Immature natural killer cell (primary cell): ENCODE results near the gene TPPP3. TPM values are rescaled to one million over a fixed set of nuclear protein-coding genes. Genes with fewer than 3 reads are reported as not detected.
A peak's percentile ranks its signal among the peaks of the same experiment; 100 is the strongest.
"Not testable (repeated sequence)": the region's sequence is repeated elsewhere in the genome, so short reads cannot be mapped to it uniquely, and the experiment has no call there.

Experiments
- DNase-seq, 3 donors: peaks; one replicate each; pipeline ENCODE4 v3.0.0; 2022; ENCODE audit warnings: mixed read lengths in 1 of 3
- H3K27ac Mint-ChIP-seq, 6 donors: one replicate each; pipeline ENCODE4 v1.8.0; 2020; ENCODE audit warnings: mixed read lengths in 6 of 6, mild to moderate bottlenecking in 5 of 6, inconsistent platforms in 4 of 6, moderate library complexity in 3 of 6
- H3K27me3 Mint-ChIP-seq, 3 donors: one replicate each; pipeline ENCODE4 v1.8.0; 2020 to 2021; ENCODE audit warnings: low read depth in 3 of 3, mild to moderate bottlenecking in 3 of 3, mixed read lengths in 3 of 3, moderate library complexity in 3 of 3, inconsistent platforms in 1 of 3
- H3K36me3 Mint-ChIP-seq, 3 donors: one replicate each; pipeline ENCODE4 v1.8.0; 2020; ENCODE audit warnings: mixed read lengths in 3 of 3, inconsistent platforms in 2 of 3, mild to moderate bottlenecking in 2 of 3
- H3K4me1 Mint-ChIP-seq, 2 donors: one replicate each; pipeline ENCODE4 v1.8.0; 2020; ENCODE audit warnings: inconsistent platforms in 2 of 2, mild to moderate bottlenecking in 2 of 2, mixed read lengths in 2 of 2, moderate library complexity in 1 of 2
- H3K4me3 Mint-ChIP-seq, 5 donors: one replicate each; pipeline ENCODE4 v1.8.0; 2020; ENCODE audit warnings: mild to moderate bottlenecking in 5 of 5, mixed read lengths in 5 of 5, inconsistent platforms in 3 of 5, moderate library complexity in 3 of 5
- H3K9me3 Mint-ChIP-seq, 6 donors: one replicate each; pipeline ENCODE4 v1.8.0; 2020; ENCODE audit warnings: mild to moderate bottlenecking in 6 of 6, mixed read lengths in 6 of 6, inconsistent platforms in 4 of 6, moderate library complexity in 3 of 6
- polyA plus RNA-seq, 3 donors: library from polyadenylated mRNA; unstranded; fragments of 300-500 nt; fragmentation: Illumina TruSeq; gene quantifications; one replicate each; pipeline ENCODE4 v1.2.3, GENCODE V29; 2021

The TPPP3 gene
- polyA plus RNA-seq, 3 donors from 2014 or later: 0.22 to 0.78 TPM; not detected in 1

DNA sequence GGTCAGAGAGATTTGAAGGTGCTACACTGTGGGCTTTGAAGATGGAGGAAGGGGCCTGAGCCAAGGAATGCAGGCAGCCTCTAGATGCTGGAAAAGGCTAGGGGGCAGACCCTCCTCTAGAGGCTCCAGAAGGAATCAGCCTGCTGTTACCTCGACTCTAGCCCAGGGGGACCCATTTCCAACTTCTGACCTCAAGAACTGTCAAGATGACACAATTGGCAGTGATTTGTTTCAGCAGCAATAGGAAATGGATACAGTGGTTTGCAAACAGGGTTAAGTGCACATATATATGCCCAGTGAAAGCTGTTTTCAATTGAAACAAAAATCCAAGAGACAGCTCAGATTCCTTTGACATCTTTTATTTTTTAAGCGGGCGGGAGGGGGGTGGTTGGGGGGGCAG is 26.6 kb upstream of the TPPP3 start:
- H3K27ac Mint-ChIP-seq: no peak overlapping the region
- H3K4me1 Mint-ChIP-seq: peaks cover 10 to 16% of the 10 kb centered on the region in 2 donors
- no peak overlapping the region for H3K4me3 Mint-ChIP-seq
- no peak for DNase-seq
- H3K9me3 Mint-ChIP-seq: no peaks in the 10 kb centered on the region
- no peaks in the 10 kb centered on the region for H3K36me3 Mint-ChIP-seq
- H3K27me3 Mint-ChIP-seq: peaks cover 6 to 21% (median 7%) of the 10 kb centered on the region in 3 donors

DNA sequence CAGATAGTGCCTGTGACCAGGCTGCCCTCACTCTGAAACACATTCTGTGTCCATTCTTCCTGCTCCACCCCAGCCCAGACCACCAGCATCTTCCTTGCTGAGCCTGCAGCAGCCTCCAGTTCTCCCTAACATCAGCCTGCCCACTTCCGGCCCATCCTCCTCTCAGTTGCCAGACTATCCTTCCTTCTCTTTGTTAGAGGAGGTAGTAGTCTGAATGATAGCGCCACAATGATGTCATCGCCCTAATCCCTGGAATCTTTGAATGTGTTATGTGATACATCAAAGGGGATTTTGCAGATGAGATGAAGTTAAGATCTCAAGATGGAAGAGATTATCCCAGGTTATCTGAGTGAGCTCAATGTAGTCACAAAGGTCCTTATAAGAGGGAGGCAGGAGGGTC is 26.2 kb upstream of the TPPP3 start:
- Mint-ChIP-seq H3K36me3 (no peaks in the 10 kb centered on the region), H3K9me3 (no peaks in the 10 kb centered on the region), H3K4me3 (no peak overlapping the region), H3K27me3 (peaks cover 6 to 21% (median 7%) of the 10 kb centered on the region in 3 donors), H3K27ac (no peak overlapping the region), H3K4me1 (peaks cover 10 to 16% of the 10 kb centered on the region in 2 donors)
- DNase-seq: no peak

DNA sequence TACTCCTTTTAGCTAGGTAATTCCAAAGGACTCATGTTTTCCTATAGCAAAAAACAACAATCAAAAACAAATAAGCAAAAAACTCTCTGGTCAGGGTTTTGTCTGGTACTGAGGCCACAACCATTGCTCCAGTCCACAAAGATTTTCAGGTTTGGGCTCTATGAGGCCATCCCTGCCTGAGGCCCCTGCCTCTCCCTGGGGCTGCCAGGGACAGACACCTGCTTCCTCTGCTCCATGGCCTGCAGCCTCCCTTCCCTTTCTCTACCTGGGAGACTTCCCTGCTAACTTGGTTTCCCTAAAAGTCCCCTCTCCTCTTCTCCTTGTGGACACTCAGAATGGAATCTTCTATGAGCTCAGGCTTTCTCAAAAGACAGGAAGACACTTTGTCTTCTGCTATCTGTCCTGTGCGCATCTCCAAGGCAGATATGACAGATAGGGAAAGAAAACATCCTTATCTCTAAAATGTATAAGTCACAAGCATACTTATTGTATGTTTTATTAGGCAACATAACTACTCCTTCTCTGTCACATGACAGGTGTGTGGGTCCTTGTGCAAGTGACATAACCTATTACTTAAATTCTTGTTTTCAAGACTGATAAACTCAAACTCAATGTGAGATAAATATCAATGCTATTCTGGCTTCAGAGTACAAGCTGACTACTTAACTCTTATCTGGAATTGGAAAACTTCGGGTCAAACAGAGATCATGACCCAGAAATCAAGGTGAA is 24.2 kb upstream of the TPPP3 start:
- Mint-ChIP-seq H3K27ac (peak overlapping the region in 3 of 6 donors; percentile 17 to 33 (median 28)), H3K36me3 (no peaks in the 10 kb centered on the region), H3K9me3 (no peaks in the 10 kb centered on the region), H3K4me3 (peak overlapping the region; percentile 54 to 82 (median 57)), H3K27me3 (peaks cover 6 to 20% (median 9%) of the 10 kb centered on the region in 3 donors), H3K4me1 (peaks cover 10 to 16% of the 10 kb centered on the region in 2 donors)
- DNase-seq: no peak

DNA sequence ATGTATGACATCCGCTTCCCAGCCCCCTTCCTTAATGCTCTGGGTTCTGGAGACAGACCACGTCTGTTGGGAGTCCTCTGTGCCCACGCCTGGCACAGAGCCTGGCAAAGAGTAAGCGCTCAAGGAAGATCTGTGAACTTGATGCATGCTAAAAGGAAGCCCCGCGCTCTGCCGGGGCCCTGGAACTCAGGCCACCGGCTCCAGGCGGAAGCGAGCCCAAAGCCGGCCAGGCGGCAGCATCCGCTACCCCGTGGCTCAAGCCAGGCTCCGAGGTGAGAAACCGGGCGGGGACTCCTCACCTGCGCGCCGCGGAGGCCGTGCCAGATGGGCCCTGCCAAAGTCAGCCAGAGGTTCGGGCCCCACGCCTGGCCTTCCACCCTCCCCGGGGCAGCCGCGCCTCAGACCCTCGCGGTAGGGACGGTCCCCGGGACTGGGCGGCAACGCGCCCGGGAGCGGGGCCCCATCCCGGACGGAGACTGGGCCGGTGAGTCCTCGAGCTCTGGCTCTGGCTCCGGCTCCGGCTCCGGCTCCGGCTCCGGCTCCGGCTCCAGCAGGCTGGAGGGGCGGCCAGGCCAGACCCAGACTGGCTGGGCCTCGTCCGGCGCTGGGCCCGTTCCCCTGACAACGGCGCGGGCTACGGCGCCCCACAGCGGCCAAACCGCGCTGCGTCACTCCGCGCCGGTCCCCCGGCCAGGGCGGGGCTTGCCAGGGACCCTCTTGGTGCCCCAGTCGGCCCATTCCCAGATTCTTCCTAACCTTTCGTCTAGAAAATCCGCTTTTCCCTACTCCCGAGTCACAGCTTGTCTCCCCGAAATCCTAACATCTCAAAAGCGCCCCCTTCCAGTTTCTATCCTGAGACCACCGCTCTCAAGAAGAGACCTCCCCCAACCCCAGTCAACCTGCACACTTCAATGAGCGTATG is 22.8 kb upstream of the TPPP3 start, which contains the start of gene ZDHHC1:
Gene ZDHHC1, minus strand, starts transcription at position 606 of the 922 bp plus-strand sequence. CDS start 8,702 bp downstream, outside the sequence.
- Mint-ChIP-seq H3K36me3 (no peaks in the 10 kb centered on the region), H3K4me1 (peaks cover 10 to 16% of the 10 kb centered on the region in 2 donors), H3K27ac (peak within 1 kb of the TSS in 5 of 6 donors; percentile 50 to 82 (median 72)), H3K4me3 (peak within 1 kb of the TSS; percentile 77 to 88 (median 82)), H3K27me3 (peaks cover 6 to 23% (median 9%) of the 10 kb centered on the region in 3 donors), H3K9me3 (no peaks in the 10 kb centered on the region)
- peak; percentile 57 to 61 (median 60) for DNase-seq

DNA sequence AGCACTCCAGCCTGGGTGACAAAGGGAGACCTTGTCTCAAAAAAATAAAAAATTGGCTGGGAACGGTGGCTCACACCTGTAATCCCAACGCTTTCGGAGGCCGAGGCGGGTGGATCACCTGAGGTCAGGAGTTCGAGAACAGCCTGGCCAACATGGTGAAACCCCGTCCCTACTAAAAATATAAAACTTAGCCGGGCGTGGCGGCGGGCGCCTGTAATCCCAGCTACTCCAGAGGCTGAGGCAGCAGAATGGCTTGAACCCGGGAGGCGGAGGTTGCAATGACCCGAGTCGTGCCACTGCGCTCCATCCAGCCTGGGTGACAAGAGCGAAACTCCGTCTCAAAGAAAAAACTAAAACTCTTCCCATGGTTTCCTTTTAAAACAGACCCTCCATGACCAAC is 22.1 kb upstream of the TPPP3 start:
- H3K9me3 Mint-ChIP-seq, H3K36me3 Mint-ChIP-seq, DNase-seq: not testable (repeated sequence)
- H3K27ac Mint-ChIP-seq: peak overlapping the region in 3 of 6 donors; percentile 10 to 53 (median 30)
- H3K4me1 Mint-ChIP-seq: peaks cover 10 to 16% of the 10 kb centered on the region in 2 donors
- peaks cover 6 to 23% (median 9%) of the 10 kb centered on the region in 3 donors for H3K27me3 Mint-ChIP-seq
- peak overlapping the region; percentile 28 to 68 (median 64) for H3K4me3 Mint-ChIP-seq

DNA sequence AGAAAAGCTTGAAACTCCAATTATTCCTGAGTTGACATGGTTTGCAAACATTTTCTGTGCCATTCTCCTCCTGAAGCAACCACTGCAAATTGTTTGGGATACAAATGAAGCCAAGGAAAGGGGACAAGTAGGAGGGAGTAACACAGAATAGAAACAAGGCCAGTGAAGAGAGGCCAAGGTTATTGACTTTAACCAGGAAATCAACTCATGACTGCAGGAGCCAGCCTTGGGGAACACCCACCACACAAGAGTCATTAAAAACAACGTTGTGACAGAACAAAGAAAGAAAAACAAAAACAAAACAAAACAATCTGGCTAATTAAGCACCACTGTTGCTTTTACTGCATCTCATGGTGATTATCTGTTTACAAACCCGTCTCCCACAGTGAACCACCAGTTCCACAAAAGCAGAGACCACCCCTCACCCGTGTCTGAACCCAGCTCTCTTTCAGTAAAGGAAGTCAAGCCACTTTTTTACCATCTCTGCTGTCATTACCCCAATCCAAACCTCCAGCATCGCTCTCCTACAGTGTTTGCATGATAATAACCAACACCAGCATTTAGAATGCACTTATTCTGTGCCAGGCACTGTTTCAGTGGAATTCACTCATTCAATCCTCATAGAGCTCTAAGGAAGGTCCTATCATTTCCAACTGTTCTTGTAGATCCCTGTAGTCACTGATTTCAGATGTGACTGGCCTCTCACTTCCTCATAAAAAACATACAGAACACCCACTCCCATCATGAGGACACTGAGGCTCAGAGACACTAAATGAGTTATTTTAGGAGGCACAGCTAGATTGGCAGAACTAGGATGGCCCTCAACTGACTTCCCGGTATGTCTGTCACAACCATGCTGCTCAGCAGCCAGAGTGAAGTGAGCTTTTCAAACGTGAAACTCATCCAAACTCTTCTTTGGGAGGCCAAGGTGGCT is 20.9 kb upstream of the TPPP3 start:
- H3K27me3 Mint-ChIP-seq: peaks cover 2 to 23% (median 8%) of the 10 kb centered on the region in 3 donors
- peaks cover 10 to 16% of the 10 kb centered on the region in 2 donors for H3K4me1 Mint-ChIP-seq
- peak overlapping the region in 2 of 5 donors; percentile 9 to 21 for H3K4me3 Mint-ChIP-seq
- H3K27ac Mint-ChIP-seq: peak overlapping the region in 1 of 6 donors; percentile 4
- H3K9me3 Mint-ChIP-seq: no peaks in the 10 kb centered on the region
- DNase-seq: no peak
- no peaks in the 10 kb centered on the region for H3K36me3 Mint-ChIP-seq

DNA sequence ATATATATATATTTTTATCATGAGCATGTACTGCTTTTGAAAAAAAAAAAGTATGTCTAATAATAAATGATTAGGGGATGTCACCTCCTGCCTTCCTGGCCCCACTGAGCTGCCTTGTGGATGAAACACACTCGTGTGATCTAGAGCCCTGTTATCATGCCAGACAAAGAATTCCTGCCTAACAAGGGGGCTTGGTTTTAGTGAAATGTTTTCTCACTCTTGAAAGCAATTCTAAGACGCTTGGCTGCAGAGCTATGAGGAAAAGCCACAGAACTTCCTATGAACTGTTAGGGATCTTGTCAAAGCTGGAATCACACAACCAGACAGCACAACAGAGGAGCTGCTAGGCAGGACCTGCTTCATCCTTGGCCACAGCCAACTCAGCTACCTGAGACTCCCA is 19.0 kb upstream of the TPPP3 start:
- Mint-ChIP-seq H3K4me3 (no peak overlapping the region), H3K36me3 (no peaks in the 10 kb centered on the region), H3K27ac (no peak overlapping the region), H3K9me3 (no peaks in the 10 kb centered on the region), H3K27me3 (peaks cover 2 to 15% (median 7%) of the 10 kb centered on the region in 3 donors), H3K4me1 (peaks cover 8 to 12% of the 10 kb centered on the region in 2 donors)
- no peak for DNase-seq

DNA sequence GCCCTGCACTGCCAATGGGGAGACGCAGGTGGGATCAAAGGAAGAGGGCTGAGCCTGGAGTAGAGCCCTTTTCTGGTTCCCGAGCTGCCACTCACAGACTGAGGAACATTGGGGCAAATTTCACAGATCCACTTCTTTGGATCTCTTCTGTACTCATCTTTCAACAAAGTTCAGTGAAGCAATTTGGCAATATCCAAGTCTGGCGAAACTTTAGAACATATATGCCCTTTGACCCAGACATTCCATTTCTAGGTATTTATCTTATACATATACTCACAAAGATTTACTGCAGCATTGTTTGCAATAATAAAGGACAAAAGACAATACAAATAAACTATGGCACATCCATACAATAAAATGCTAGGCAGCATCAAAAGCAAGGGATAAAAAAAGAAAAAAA is 18.0 kb upstream of the TPPP3 start:
- H3K9me3 Mint-ChIP-seq: no peaks in the 10 kb centered on the region
- H3K27me3 Mint-ChIP-seq: peaks cover 2 to 5% (median 4%) of the 10 kb centered on the region in 3 donors
- H3K4me3 Mint-ChIP-seq: no peak overlapping the region
- no peak for DNase-seq
- H3K27ac Mint-ChIP-seq: no peak overlapping the region
- no peaks in the 10 kb centered on the region for H3K36me3 Mint-ChIP-seq
- peaks cover 4 to 6% of the 10 kb centered on the region in 2 donors for H3K4me1 Mint-ChIP-seq

DNA sequence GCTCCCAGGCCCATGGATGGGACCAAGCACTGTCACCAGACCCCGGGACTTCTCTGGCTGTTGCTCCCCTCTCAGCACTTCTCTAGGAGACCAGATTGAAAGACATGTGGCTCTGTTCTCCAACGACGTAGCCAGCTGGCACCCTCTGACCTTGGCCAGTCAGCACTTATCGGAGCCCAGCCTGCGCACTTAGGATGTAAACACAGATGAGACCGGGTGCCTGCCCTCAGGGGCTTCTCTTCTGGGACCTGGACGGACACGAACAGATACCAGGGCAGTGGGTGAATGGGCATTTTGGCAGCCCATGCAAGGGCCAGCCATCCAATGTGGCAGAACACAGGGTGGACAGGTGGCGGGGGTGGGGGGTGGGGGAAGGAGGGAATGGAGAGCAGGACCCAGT is 16.3 kb upstream of the TPPP3 start:
- DNase-seq: no peak
- Mint-ChIP-seq H3K27me3 (peaks cover 0 to 7% (median 2%) of the 10 kb centered on the region in 3 donors), H3K4me3 (no peak overlapping the region), H3K4me1 (no peaks in the 10 kb centered on the region), H3K27ac (no peak overlapping the region), H3K36me3 (no peaks in the 10 kb centered on the region), H3K9me3 (no peaks in the 10 kb centered on the region)

DNA sequence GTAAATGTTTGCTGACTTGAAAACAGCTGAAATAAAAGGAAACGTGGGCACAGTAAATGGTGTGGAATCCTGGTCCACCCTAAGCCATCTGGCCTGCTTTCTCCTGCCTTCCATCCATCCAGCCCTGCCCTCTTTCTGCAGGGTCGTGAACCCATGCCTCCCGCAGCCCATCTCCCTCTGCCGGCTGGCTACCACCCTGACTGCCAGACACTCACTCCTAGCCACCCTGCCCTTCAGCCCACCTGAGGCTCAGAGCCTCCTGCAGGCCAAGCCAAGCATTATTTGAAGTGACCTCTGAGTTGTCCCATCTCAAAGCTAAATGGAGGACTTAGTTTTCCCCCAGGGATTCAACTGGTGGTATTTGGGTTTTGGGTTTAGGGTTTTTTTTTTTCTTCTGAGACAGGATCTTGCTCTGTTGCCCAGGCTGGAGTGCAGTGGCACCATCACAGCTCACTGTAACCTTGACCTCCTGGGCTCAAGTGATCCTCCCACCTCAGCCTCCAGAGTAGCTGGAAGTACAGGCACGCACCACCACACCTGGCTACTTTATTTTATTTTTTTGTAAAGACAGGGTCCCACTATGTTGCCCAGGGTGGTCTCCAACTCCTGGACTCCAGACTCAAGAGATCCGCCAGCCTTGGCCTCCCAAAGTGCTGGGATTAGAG is 14.6 kb upstream of the TPPP3 start:
- Mint-ChIP-seq H3K27ac (no peak overlapping the region), H3K9me3 (no peaks in the 10 kb centered on the region), H3K36me3 (no peaks in the 10 kb centered on the region), H3K27me3 (peaks cover 2 to 4% (median 2%) of the 10 kb centered on the region in 3 donors), H3K4me1 (no peaks in the 10 kb centered on the region), H3K4me3 (no peak overlapping the region)
- no peak for DNase-seq

DNA sequence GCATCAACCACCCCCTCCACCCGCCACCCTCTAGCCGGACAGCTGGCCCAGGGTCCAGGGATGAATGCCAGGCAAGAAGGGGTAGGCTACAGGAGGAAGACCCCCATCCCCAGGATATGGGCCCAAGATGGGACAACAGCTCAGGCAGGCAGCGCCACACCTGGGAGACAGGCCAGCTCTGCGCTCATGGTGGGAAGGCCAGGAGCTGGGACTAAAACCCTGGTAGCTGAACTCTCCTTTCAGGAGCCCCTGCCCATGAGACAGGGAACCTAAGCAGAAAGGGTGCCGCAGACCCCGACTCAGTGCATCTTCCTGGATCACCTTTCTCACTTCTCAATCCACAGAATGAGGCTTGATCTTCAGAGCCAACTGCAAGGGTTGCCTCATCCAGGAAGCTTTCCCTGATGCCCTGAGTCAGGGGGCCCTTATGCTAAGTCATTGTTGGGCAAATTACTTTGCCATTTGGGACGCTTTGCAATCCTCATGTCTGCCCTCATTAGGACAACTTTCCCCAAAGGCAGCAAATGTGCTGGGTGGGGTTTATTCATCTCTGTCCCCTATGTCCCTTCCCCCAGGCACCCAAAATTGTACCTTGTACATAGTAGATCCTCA is 14.0 kb upstream of the TPPP3 start:
- no peak for DNase-seq
- H3K27me3 Mint-ChIP-seq: peaks cover 2 to 4% (median 2%) of the 10 kb centered on the region in 3 donors
- no peaks in the 10 kb centered on the region for H3K9me3 Mint-ChIP-seq
- no peak overlapping the region for H3K4me3 Mint-ChIP-seq
- H3K4me1 Mint-ChIP-seq: no peaks in the 10 kb centered on the region
- H3K27ac Mint-ChIP-seq: no peak overlapping the region
- no peaks in the 10 kb centered on the region for H3K36me3 Mint-ChIP-seq
